ENCODE measurements around the gene SUPT16H.

Gene SUPT16H

DNA sequence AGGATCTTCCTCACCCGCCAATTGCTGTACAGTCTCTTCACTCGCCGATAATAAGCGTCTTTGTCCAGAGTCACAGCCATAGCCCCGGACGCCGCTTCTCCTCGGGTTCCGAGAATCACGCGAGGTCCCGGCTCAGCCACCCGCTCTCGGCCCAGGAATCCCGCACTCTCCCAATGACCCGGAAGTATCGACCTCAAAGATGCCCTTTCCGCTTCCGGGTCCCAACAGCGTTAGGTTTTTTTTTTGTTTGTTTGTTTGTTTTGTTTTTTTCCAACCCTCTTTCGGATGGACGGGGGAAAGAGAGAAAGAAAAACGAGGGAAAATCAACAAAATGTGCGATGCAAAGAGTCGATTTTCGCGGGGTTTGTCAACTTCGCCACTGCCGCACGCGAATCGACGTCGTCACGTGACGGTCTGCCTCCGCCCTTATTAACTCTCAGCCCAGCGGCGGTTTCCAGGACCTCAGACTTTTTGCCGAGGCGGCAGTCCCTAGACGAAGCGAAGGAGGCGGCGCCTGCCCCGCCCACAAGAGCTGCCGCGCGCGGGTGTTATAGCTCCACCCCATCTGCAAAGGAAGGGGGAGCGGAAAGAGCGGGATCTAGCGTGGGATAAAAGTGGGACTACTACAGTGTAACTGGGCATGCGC is at the start of gene SUPT16H:
TSS of gene SUPT16H (minus strand) at position 172 of the 646 bp plus-strand sequence. CDS start at position 80, 92 bp downstream.
- TF ChIP-seq, protein P1, sequence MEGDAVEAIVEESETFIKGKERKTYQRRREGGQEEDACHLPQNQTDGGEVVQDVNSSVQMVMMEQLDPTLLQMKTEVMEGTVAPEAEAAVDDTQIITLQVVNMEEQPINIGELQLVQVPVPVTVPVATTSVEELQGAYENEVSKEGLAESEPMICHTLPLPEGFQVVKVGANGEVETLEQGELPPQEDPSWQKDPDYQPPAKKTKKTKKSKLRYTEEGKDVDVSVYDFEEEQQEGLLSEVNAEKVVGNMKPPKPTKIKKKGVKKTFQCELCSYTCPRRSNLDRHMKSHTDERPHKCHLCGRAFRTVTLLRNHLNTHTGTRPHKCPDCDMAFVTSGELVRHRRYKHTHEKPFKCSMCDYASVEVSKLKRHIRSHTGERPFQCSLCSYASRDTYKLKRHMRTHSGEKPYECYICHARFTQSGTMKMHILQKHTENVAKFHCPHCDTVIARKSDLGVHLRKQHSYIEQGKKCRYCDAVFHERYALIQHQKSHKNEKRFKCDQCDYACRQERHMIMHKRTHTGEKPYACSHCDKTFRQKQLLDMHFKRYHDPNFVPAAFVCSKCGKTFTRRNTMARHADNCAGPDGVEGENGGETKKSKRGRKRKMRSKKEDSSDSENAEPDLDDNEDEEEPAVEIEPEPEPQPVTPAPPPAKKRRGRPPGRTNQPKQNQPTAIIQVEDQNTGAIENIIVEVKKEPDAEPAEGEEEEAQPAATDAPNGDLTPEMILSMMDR (IDR thresholded peaks at IDR 0.05; ENCODE audit: insufficient read depth, missing control alignments): no peak
- FAIRE-seq (no peak), DNase-seq (ENCODE audit: insufficient read length, low spot score) (peak; percentile 61)

DNA sequence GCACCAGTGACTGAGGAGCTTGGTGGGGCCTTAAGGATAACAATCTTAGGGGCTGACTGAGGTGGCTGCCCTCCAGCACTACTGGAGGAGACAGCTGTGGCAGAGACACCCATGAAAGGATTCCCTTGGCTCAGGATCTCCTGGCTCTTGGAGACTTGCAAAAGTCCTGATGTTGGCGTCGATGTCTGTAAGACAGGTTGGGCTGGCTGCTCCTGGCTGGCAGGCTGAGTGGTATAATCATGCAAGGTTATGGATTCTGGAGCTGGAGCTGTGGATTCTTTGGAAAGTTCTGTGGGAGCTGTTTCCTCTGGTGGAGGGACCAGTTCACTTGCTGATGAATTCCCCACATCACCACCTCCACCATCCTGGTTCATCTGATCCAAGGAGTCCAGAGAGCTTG is 47.3 kb upstream of the SUPT16H start:
- no peak for DNase-seq (ENCODE audit: insufficient read length, low spot score)
- FAIRE-seq: no peak
- TF ChIP-seq, protein P1 (IDR thresholded peaks at IDR 0.05; ENCODE audit: insufficient read depth, missing control alignments): no peak

DNA sequence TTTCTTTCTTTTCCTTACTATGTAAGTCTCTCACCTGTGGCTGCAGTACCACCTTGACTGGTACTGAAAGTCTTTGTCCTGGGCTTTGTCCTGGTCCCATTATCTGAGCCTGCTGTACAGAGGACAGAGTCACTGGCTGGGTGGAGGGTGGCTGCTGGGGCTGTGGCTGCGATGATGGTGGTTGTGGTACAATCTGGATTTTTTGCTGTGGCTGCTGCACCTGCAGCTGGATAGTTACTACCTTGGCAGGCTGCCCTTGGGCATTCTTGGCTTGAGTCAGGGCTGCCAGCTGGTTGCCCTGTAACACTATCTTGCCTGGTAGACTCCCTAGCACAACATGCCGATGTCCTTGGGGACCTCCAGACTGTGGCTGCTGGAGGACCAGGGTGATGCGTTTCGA is 45.1 kb upstream of the SUPT16H start:
- no peak for DNase-seq (ENCODE audit: insufficient read length, low spot score)
- TF ChIP-seq, protein P1 (IDR thresholded peaks at IDR 0.05; ENCODE audit: insufficient read depth, missing control alignments): no peak
- FAIRE-seq: no peak

DNA sequence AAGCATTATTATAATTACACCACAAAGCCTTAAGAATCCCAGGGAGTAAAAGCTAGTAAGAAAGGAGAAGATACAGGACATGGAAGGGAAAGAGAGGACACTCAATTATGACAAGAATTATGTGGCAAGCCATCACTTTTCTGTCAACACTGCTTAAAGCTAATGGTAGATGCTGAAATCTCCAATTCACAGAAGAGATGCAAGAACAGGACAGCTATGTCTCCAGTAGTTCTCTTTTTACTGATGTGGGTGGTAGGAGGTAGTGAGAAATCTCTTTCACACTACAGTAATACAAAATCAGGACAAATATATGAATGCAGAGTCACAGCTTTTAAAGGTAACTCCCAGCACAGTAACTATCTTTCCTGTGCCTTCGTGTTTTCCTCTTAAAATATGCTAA is 42.9 kb upstream of the SUPT16H start:
- DNase-seq (ENCODE audit: insufficient read length, low spot score) (no peak), FAIRE-seq (no peak)
- TF ChIP-seq, protein P1 (IDR thresholded peaks at IDR 0.05; ENCODE audit: insufficient read depth, missing control alignments): no peak

DNA sequence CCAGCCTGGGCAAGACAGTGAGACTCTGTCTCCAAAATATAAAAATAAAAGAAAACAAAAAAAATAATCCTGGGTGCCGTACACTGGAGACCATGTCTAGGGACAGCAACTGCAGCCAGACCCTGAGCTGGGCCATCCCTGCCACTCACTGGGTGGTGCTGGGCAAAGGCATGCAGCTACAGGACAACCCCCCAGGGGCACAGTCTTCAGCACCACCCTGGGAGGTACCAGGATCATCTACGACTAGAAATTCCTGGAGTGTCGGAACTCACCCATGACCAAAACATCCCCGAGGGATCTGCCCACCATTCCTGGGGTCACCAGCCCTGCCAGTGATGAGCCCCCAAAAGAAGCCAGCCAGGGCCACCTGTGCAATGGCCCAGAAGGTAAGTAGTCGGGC is 35.7 kb upstream of the SUPT16H start:
- TF ChIP-seq, protein P1 (IDR thresholded peaks at IDR 0.05; ENCODE audit: insufficient read depth, missing control alignments): no peak
- DNase-seq (ENCODE audit: insufficient read length, low spot score) (no peak), FAIRE-seq (no peak)

DNA sequence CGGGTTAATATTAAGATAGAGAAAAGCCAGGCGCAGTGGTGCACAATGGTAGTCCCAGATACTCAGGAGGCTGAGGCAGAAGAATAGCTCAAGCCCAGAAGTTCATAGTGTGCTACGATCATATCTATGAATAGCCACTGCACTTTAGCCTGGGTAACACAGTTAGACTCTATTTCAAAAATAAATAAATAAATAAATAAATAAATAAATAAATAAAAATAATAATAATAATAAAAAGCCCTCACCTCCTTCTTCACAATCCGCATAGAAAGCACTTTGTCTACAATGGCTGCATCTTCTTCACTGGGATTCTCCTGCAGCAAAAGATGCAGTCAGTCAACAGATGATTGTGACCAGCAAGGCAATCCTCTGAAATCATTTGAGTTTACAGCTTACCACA is 31.5 kb upstream of the SUPT16H start:
- TF ChIP-seq, protein P1 (IDR thresholded peaks at IDR 0.05; ENCODE audit: insufficient read depth, missing control alignments): no peak
- FAIRE-seq (no peak), DNase-seq (ENCODE audit: insufficient read length, low spot score) (no peak)

DNA sequence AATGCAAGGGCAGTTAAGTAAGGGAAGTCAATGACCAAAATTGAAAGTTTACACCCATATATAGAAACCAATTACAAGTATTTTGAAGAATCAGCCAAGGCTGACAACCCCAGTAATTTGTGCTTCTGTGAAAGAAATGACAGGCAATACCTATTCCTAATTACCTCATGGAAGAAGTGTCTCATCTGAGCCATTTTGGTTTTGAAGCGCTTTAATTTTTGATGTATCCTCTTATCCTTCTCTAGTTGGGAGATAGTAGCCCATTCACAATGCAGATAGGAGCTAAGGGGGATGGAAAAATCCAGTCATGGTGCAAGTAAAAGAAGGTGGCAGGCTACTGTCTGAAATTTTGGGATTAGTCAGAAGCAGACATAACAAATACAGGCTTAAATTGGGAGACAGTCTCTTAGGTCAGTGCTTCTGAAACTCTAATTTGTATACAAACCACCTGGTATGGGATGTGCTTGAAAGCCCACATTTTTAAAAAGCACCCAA is 30.4 kb upstream of the SUPT16H start:
- no peak for DNase-seq (ENCODE audit: insufficient read length, low spot score)
- TF ChIP-seq, protein P1 (IDR thresholded peaks at IDR 0.05; ENCODE audit: insufficient read depth, missing control alignments): no peak
- FAIRE-seq: no peak
